ENCODE data around the gene NKX1-2.

The NKX1-2 gene

GRCh38 chr10:124495162-124495561 lies 45.3 kb upstream of the NKX1-2 start:
- TF ChIP-seq, protein P1, sequence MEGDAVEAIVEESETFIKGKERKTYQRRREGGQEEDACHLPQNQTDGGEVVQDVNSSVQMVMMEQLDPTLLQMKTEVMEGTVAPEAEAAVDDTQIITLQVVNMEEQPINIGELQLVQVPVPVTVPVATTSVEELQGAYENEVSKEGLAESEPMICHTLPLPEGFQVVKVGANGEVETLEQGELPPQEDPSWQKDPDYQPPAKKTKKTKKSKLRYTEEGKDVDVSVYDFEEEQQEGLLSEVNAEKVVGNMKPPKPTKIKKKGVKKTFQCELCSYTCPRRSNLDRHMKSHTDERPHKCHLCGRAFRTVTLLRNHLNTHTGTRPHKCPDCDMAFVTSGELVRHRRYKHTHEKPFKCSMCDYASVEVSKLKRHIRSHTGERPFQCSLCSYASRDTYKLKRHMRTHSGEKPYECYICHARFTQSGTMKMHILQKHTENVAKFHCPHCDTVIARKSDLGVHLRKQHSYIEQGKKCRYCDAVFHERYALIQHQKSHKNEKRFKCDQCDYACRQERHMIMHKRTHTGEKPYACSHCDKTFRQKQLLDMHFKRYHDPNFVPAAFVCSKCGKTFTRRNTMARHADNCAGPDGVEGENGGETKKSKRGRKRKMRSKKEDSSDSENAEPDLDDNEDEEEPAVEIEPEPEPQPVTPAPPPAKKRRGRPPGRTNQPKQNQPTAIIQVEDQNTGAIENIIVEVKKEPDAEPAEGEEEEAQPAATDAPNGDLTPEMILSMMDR (IDR thresholded peaks at IDR 0.05; ENCODE audit: low read depth, low read length, missing control alignments), result no peak
- no peak for DNase-seq (ENCODE audit: extremely low read depth, low read depth)
- H3K4me3 ChIP-seq (replicated peaks; ENCODE audit: low read depth, low read length), result no peak overlapping the region

GRCh38 chr10:124494046-124494807 lies 44.4 kb upstream of the NKX1-2 start:
- H3K4me3 ChIP-seq (replicated peaks; ENCODE audit: low read depth, low read length), result no peak overlapping the region
- TF ChIP-seq, protein P1 (IDR thresholded peaks at IDR 0.05; ENCODE audit: low read depth, low read length, missing control alignments), result no peak
- no peak for DNase-seq (ENCODE audit: extremely low read depth, low read depth)

- TF ChIP-seq, protein P1 (IDR thresholded peaks at IDR 0.05; ENCODE audit: low read depth, low read length, missing control alignments), result no peak
Observed at GRCh38 chr10:124493214-124493882, 43.5 kb upstream of the NKX1-2 start.

GRCh38 chr10:124492266-124492665 lies 42.4 kb upstream of the NKX1-2 start:
- no peak for DNase-seq (ENCODE audit: extremely low read depth, low read depth)
- H3K4me3 ChIP-seq (replicated peaks; ENCODE audit: low read depth, low read length), result no peak overlapping the region
- TF ChIP-seq, protein P1 (IDR thresholded peaks at IDR 0.05; ENCODE audit: low read depth, low read length, missing control alignments), result no peak

More at GRCh38 chr10:124493214-124493882, 43.5 kb upstream of the NKX1-2 start:
- no peak for DNase-seq (ENCODE audit: extremely low read depth, low read depth)
- no peak overlapping the region for H3K4me3 ChIP-seq (replicated peaks; ENCODE audit: low read depth, low read length)

GRCh38 chr10:124491105-124491504 lies 41.3 kb upstream of the NKX1-2 start:
- H3K4me3 ChIP-seq (replicated peaks; ENCODE audit: low read depth, low read length), result no peak overlapping the region
- TF ChIP-seq, protein P1 (IDR thresholded peaks at IDR 0.05; ENCODE audit: low read depth, low read length, missing control alignments), result no peak
- no peak for DNase-seq (ENCODE audit: extremely low read depth, low read depth)

GRCh38 chr10:124486635-124487034 lies 36.8 kb upstream of the NKX1-2 start:
- DNase-seq (ENCODE audit: extremely low read depth, low read depth), result no peak
- TF ChIP-seq, protein P1 (IDR thresholded peaks at IDR 0.05; ENCODE audit: low read depth, low read length, missing control alignments), result no peak
- H3K4me3 ChIP-seq (replicated peaks; ENCODE audit: low read depth, low read length), result no peak overlapping the region
